BJ (cell line): ENCODE data around the gene PGBD5. TPM values are rescaled to one million over a fixed set of nuclear protein-coding genes. Genes with fewer than 3 reads are reported as not detected.

Source experiments
- CTCF ChIA-PET: fragments of 350-600 bp; formaldehyde crosslinking; extraction: SDS; loops from one replicate; lab custom pipeline; 2021; ENCODE audit warnings: antibody characterized with exemption, inconsistent platforms; lab: Yijun Ruan, JAX
- POLR2A ChIA-PET: fragments of 300-600 bp; sonication (Branson Sonifier 250); formaldehyde crosslinking; extraction: SDS; loops from one replicate; lab custom pipeline; 2021; ENCODE audit warnings: antibody characterized with exemption; lab: Charles Lee
- DNase-seq: peaks from one replicate; pipeline ENCODE4 v3.0.0-alpha.2; 2011; ENCODE audit warnings: low read depth
- H3K27me3 ChIP-seq: 2 replicates; pipeline ENCODE4 v1.6.0; 2011; ENCODE audit warnings: low read length; ENCODE audit not compliant: control insufficient read depth, insufficient read depth
- H3K36me3 ChIP-seq: 2 replicates; pipeline ENCODE4 v1.5.1; 2011; ENCODE audit warnings: low read length; ENCODE audit not compliant: control insufficient read depth, insufficient read depth
- H3K4me3 ChIP-seq: 2 replicates; pipeline ENCODE4 v1.5.1; 2011; ENCODE audit warnings: low read depth, mild to moderate bottlenecking, control low read depth, low read length
- polyA plus RNA-seq: library from polyadenylated mRNA; depleted of rRNA; stranded (reverse); fragments of >200 nt; gene quantifications from 2 replicates; pipeline ENCODE4 v1.2.3, GENCODE V29; 2011; rRNA removed
- TF ChIP-seq, protein P1 (sequence below): IDR thresholded peaks from 2 replicates; pipeline ENCODE4 v1.5.1; 2011; ENCODE audit warnings: low read depth, mild to moderate bottlenecking, control low read depth, inconsistent platforms, low read length, moderate library complexity; ENCODE audit not compliant: insufficient read depth

PGBD5 gene
- polyA plus RNA-seq, 1 experiment = 0.07 TPM

DNA sequence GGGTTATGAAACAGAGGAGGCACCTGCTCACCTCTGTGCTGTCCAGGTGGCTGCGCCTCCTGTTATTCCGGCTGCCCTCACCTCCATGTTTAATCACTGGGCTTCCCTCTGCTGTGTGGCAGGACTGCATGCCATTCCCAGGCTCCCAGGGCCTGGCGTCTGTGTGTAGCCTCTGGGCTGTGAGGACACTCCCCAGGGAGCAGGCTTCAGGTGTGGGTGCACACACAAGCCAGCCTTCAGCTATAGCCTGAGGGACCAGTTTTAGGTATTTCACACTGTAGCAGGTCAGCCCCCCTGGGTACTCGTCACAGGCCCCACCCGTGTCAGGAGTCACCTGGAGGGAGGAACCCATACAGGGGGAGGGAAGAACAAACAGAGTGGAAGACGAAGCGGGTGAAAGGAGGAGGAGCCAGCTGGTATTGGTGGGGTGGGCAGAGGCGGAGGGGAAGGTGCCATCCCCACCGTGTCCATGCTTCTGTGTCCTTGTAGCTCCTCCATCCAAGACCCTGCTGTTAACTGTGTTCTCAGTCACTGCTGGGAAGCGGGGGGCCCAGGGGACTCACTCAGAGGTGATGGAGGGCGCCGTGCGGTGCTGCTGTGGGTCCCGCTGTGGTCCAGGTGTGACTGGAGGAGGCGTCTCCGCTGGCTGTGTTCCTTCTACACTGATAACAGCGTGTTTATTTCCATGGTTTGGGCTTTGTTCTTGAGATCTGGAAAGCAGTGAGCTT lies 158.6 kb downstream of the PGBD5 start:
- CTCF ChIA-PET = interaction anchor here (1.0 kb wide), 2 partner anchors 201 to 295 kb away, joined by 3 read pairs; partner anchors contain the start of gene GALNT2
- Histone ChIP-seq H3K36me3 (peaks cover 36% of the 10 kb centered on the region), H3K4me3 (no peak overlapping the region), H3K27me3 (no peaks in the 10 kb centered on the region)
- POLR2A ChIA-PET = no interaction called here
- DNase-seq = no peak
- TF ChIP-seq, protein P1, sequence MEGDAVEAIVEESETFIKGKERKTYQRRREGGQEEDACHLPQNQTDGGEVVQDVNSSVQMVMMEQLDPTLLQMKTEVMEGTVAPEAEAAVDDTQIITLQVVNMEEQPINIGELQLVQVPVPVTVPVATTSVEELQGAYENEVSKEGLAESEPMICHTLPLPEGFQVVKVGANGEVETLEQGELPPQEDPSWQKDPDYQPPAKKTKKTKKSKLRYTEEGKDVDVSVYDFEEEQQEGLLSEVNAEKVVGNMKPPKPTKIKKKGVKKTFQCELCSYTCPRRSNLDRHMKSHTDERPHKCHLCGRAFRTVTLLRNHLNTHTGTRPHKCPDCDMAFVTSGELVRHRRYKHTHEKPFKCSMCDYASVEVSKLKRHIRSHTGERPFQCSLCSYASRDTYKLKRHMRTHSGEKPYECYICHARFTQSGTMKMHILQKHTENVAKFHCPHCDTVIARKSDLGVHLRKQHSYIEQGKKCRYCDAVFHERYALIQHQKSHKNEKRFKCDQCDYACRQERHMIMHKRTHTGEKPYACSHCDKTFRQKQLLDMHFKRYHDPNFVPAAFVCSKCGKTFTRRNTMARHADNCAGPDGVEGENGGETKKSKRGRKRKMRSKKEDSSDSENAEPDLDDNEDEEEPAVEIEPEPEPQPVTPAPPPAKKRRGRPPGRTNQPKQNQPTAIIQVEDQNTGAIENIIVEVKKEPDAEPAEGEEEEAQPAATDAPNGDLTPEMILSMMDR = no peak

DNA sequence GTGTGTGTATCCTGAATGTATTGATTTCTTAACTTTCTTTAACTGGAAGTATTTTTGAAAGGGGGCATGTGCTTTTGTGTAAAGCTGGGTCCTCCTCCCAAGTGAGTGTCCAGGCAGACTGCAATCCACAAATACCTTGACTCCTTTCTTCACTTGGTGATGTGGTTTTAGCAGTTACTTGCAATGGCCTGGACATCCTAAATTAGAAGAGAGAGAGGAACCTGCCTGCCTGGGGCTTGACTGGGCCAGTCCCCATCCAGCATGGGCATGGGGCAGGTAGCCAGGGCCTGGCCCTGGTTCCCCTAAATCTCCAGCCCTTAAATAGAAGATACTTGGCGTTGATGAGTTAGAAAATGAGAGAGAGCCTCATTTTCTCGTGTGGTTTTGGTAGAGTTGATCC lies 159.7 kb downstream of the PGBD5 start:
- no peak overlapping the region for H3K4me3 ChIP-seq
- H3K27me3 ChIP-seq = no peaks in the 10 kb centered on the region
- DNase-seq = no peak
- H3K36me3 ChIP-seq = peaks cover 36% of the 10 kb centered on the region
- POLR2A ChIA-PET = no interaction called here
- TF ChIP-seq, protein P1 = no peak
- CTCF ChIA-PET = interaction anchor here (0.5 to 1.0 kb wide), 3 partner anchors 162 to 636 kb away, joined by 4 to 7 read pairs (median 4); no protein-coding TSS in a partner anchor

DNA sequence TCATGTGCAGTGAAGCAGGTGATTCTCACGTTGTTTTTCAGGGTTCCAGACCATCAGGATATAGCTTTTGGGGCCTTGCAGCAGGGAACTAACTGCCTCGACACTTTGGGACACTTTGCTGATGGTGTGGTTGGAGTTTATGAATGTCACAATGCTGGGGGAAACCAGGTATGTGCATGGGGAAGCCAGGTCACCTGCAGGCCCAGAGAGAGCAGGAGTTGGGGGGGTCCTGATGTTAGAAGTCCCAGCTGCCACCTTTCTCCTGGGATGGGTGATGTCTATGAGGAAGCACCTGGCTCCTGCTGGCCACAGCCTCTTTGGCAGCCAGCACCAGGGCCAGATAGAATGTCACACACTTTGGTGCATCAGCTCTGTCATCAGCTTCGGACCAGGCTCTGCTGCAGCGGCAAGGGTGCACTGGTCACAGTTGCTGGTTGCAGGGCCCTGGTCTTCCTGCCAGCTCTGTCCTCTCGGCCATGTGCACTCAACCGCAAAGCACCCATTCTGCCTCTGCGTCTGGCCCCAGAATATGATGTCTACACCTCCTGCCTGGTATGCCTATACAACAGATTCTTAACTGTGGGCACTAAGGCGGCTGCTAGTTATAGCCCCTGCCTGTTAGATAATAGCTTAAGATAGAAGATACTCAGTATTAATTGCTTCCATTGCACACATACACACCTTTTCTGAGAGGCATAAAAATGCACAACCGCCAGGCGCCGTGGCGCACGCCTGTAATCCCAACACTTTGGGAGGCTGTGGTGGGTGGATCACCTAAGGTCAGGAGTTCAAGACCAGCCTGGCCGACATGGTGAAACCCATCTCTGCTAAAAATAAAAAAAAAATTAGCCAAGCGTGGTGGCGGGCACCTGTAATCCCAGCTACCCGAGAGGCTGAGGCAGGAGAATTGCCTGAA lies 160.7 kb downstream of the PGBD5 start:
- no peaks in the 10 kb centered on the region for H3K27me3 ChIP-seq
- DNase-seq = no peak
- TF ChIP-seq, protein P1 = no peak
- peaks cover 35% of the 10 kb centered on the region for H3K36me3 ChIP-seq
- POLR2A ChIA-PET = interaction anchor here (0.6 kb wide), 1 partner anchor 14 kb away, joined by 3 read pairs; no protein-coding TSS in a partner anchor
- CTCF ChIA-PET = interaction anchor here (0.6 to 1.0 kb wide), 2 partner anchors 161 to 562 kb away, joined by 4 to 7 read pairs; no protein-coding TSS in a partner anchor
- H3K4me3 ChIP-seq = no peak overlapping the region

Other genes with a start within 250 kb of the PGBD5 start
- gene COG2, start 216.1 kb upstream of the PGBD5 start, polyA plus RNA-seq = 12.0 and 16.3 TPM in 2 replicates